Cardiac fibroblast (primary cell): ENCODE data around the gene RPIA.

Source experiments
- DNase-seq, 2 donors: peaks; one replicate each; pipeline versions ENCODE4 v3.0.0 to v3.0.0-alpha.2; 2010; ENCODE audit warnings: low read depth in 2 of 2
- H3K4me3 ChIP-seq, 2 donors: replicated peaks in 1 of 2; 1 replicate in 1 of 2; 2 replicates in 1 of 2; pipeline ENCODE4 v1.5.1; 2011; ENCODE audit warnings: low read depth in 2 of 2, low read length in 2 of 2, mild to moderate bottlenecking in 2 of 2, moderate library complexity in 1 of 2
- CTCF ChIP-seq: IDR thresholded peaks from one replicate; pipeline ENCODE4 v1.5.1; 2011; ENCODE audit warnings: low read depth, mild to moderate bottlenecking, low read length, inconsistent platforms

The RPIA gene

GRCh38 chr2:88729061-88729745, 37.7 kb downstream of the RPIA start:
- no peak for TF ChIP-seq CTCF
- H3K4me3 ChIP-seq: no peak overlapping the region
- DNase-seq: peak in 1 of 2 donors; percentile 43

- no peak overlapping the region for H3K4me3 ChIP-seq
- no peak for TF ChIP-seq CTCF
- no peak for DNase-seq
These were observed 41.9 kb downstream of the RPIA start for GRCh38 chr2:88733155-88733902.

- TF ChIP-seq CTCF: no peak
- peak in 1 of 2 donors; percentile 20 for DNase-seq
- H3K4me3 ChIP-seq: no peak overlapping the region
These were observed 43.7 kb downstream of the RPIA start for GRCh38 chr2:88735133-88735532.

GRCh38 chr2:88735853-88736252, 44.4 kb downstream of the RPIA start:
- DNase-seq: no peak
- H3K4me3 ChIP-seq: no peak overlapping the region
- no peak for TF ChIP-seq CTCF

- no peak overlapping the region for H3K4me3 ChIP-seq
- DNase-seq: no peak
- TF ChIP-seq CTCF: no peak
These were observed 45.0 kb downstream of the RPIA start for GRCh38 chr2:88736437-88736836.

GRCh38 chr2:88737385-88737784, 45.9 kb downstream of the RPIA start:
- H3K4me3 ChIP-seq: no peak overlapping the region
- no peak for TF ChIP-seq CTCF
- peak; percentile 75 to 87 for DNase-seq
